ENCODE measurements around the gene FZD1. TPM values are rescaled to one million over a fixed set of nuclear protein-coding genes. Genes with fewer than 3 reads are reported as not detected.
A peak's percentile ranks its signal among the peaks of the same experiment; 100 is the strongest.

Gene FZD1
- total and polyA plus RNA-seq, 2 experiments from 2014 or later: 0.34 to 1.4 TPM

- Mint-ChIP-seq H3K4me1 (no peaks in the 10 kb centered on the region), H3K27me3 (ENCODE audit: insufficient read depth, low read depth, poor library complexity) (peaks cover 9% of the 10 kb centered on the region), H3K36me3 (ENCODE audit: low read depth) (no peaks in the 10 kb centered on the region; the same call in 2 of the 3 replicates), H3K9me3 (peaks cover 5% of the 10 kb centered on the region; the same call in 2 of the 3 replicates), H3K4me3 (no peak overlapping the region), H3K27ac (no peak overlapping the region)
- no peak overlapping the region for H3K4me3 ChIP-seq
- no peak for DNase-seq (ENCODE audit: low spot score)
- H3K27me3 ChIP-seq (ENCODE audit: insufficient read depth): no peaks in the 10 kb centered on the region
- no peaks in the 10 kb centered on the region for H3F3A ChIP-seq (replicated peaks; ENCODE audit: low read depth)
- TF ChIP-seq EZH2phosphoT487 (IDR thresholded peaks at IDR 0.05; ENCODE audit: unreplicated experiment) (no peak), NANOG (IDR thresholded peaks at IDR 0.05; ENCODE audit: borderline replicate concordance) (no peak), JUNB (IDR thresholded peaks at IDR 0.05; ENCODE audit: unreplicated experiment) (no peak)
- no peaks in the 10 kb centered on the region for H3K36me3 ChIP-seq (ENCODE audit: insufficient read depth)
- no peaks in the 10 kb centered on the region for H4K20me1 ChIP-seq (replicated peaks; ENCODE audit: insufficient read depth)
- peaks cover 11% of the 10 kb centered on the region; the same call in 1 of the 2 replicates for H3K9me2 ChIP-seq (ENCODE audit: insufficient read depth)
- no peak overlapping the region for H2AFZ ChIP-seq
- no peak overlapping the region for H3K4me2 ChIP-seq
- ATAC-seq: no peak
- no peaks in the 10 kb centered on the region for H3K4me1 ChIP-seq (ENCODE audit: insufficient read depth)
- H3K79me2 ChIP-seq (replicated peaks; ENCODE audit: insufficient read depth): no peaks in the 10 kb centered on the region
- no peak overlapping the region for H3K27ac ChIP-seq (ENCODE audit: low read depth)
Measured at GRCh38 chr7:91250706-91251105, 13.5 kb upstream of the FZD1 start.

DNA sequence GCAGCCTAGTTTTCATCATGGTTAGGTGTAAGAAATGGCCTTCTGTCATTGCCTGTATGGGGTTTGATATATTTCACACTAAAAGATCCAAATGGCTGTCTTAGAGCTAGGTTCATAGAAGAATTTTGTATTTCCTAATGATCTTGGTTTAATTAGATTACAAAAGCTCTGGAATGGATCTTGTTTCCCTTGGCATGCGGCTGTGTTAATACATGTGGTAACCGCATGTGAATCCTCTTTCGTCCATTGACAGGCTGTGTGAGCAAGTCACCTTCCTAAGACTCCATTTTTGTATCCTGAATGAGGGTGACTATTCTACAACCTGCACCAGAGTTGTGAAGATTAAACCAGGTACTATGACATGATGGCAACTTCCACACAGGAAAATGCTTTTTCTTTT is 12.4 kb upstream of the FZD1 start:
- no peaks in the 10 kb centered on the region; the same call in 2 of the 3 replicates for H3K36me3 Mint-ChIP-seq (ENCODE audit: low read depth)
- Histone ChIP-seq H3K27me3 (ENCODE audit: insufficient read depth) (no peaks in the 10 kb centered on the region), H3F3A (replicated peaks; ENCODE audit: low read depth) (no peaks in the 10 kb centered on the region), H3K79me2 (replicated peaks; ENCODE audit: insufficient read depth) (no peaks in the 10 kb centered on the region), H3K9me2 (ENCODE audit: insufficient read depth) (peaks cover 5% of the 10 kb centered on the region; the same call in 1 of the 2 replicates), H3K36me3 (ENCODE audit: insufficient read depth) (no peaks in the 10 kb centered on the region), H4K20me1 (replicated peaks; ENCODE audit: insufficient read depth) (no peaks in the 10 kb centered on the region), H3K27ac (ENCODE audit: low read depth) (no peak overlapping the region), H3K4me1 (ENCODE audit: insufficient read depth) (no peaks in the 10 kb centered on the region), H3K4me2 (no peak overlapping the region), H3K4me3 (no peak overlapping the region), H2AFZ (no peak overlapping the region)
- peaks cover 9% of the 10 kb centered on the region for H3K27me3 Mint-ChIP-seq (ENCODE audit: insufficient read depth, low read depth, poor library complexity)
- no peak for ATAC-seq
- H3K27ac Mint-ChIP-seq: no peak overlapping the region
- TF ChIP-seq ZNF331 (CRISPR knock-in tag; IDR thresholded peaks at IDR 0.05; ENCODE audit: low read depth): no peak
- DNase-seq (ENCODE audit: low spot score): no peak
- H3K9me3 Mint-ChIP-seq: peaks cover 8% of the 10 kb centered on the region
- no peak overlapping the region for H3K4me3 Mint-ChIP-seq
- no peaks in the 10 kb centered on the region for H3K4me1 Mint-ChIP-seq

- peaks cover 86% of the 10 kb centered on the region for H3K27me3 ChIP-seq (ENCODE audit: insufficient read depth)
- H2AFZ ChIP-seq: peak overlapping the region; percentile 89
- H3K4me1 ChIP-seq (ENCODE audit: insufficient read depth): peaks cover 34% of the 10 kb centered on the region
- TF ChIP-seq REST (IDR thresholded peaks at IDR 0.05; ENCODE audit: unreplicated experiment) (no peak), EZH2 (IDR thresholded peaks at IDR 0.05; ENCODE audit: low read depth, unreplicated experiment) (peak; percentile 67), STAT1 (IDR thresholded peaks at IDR 0.05; ENCODE audit: unreplicated experiment) (no peak)
- TF ChIP-seq, protein P1, sequence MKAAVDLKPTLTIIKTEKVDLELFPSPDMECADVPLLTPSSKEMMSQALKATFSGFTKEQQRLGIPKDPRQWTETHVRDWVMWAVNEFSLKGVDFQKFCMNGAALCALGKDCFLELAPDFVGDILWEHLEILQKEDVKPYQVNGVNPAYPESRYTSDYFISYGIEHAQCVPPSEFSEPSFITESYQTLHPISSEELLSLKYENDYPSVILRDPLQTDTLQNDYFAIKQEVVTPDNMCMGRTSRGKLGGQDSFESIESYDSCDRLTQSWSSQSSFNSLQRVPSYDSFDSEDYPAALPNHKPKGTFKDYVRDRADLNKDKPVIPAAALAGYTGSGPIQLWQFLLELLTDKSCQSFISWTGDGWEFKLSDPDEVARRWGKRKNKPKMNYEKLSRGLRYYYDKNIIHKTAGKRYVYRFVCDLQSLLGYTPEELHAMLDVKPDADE (IDR thresholded peaks at IDR 0.05): no peak
- peak overlapping the region; percentile 99 for H3K4me2 ChIP-seq
- H3K9me2 ChIP-seq (ENCODE audit: insufficient read depth): no peaks in the 10 kb centered on the region
- DNase-seq (ENCODE audit: low spot score) (peak; percentile 62), ATAC-seq (peak; percentile 33)
- Mint-ChIP-seq H3K4me3 (peak overlapping the region; percentile 81), H3K27ac (no peak overlapping the region), H3K4me1 (peaks cover 24% of the 10 kb centered on the region), H3K36me3 (ENCODE audit: low read depth) (no peaks in the 10 kb centered on the region), H3K9me3 (peaks cover 3% of the 10 kb centered on the region; the same call in 1 of the 3 replicates), H3K27me3 (ENCODE audit: insufficient read depth, low read depth, poor library complexity) (peaks cover 65% of the 10 kb centered on the region)
- no peaks in the 10 kb centered on the region for H3K36me3 ChIP-seq (ENCODE audit: insufficient read depth)
- H4K20me1 ChIP-seq (replicated peaks; ENCODE audit: insufficient read depth): peaks cover 10% of the 10 kb centered on the region; the same call in 1 of the 2 replicates
- peak overlapping the region; percentile 77 for H3K4me3 ChIP-seq
- no peaks in the 10 kb centered on the region for H3K79me2 ChIP-seq (replicated peaks; ENCODE audit: insufficient read depth)
- H3K27ac ChIP-seq (ENCODE audit: low read depth): no peak overlapping the region
- no peaks in the 10 kb centered on the region; the same call in 1 of the 2 replicates for H3F3A ChIP-seq (replicated peaks; ENCODE audit: low read depth)
Measured at GRCh38 chr7:91263384-91264045, 718 bp upstream of the FZD1 start.
